CD4-positive, alpha-beta T cell treated with Interleukin-17A for 4 hours (primary cell): ENCODE data around the gene MEGF8.
"Not testable (repeated sequence)": the region's sequence is repeated elsewhere in the genome, so short reads cannot be mapped to it uniquely, and the experiment has no call there.

Experiments used
- DNase-seq: peaks from one replicate; pipeline ENCODE4 v3.0.0-alpha.2; 2020; ENCODE audit warnings: mixed read lengths

The MEGF8 gene

DNA sequence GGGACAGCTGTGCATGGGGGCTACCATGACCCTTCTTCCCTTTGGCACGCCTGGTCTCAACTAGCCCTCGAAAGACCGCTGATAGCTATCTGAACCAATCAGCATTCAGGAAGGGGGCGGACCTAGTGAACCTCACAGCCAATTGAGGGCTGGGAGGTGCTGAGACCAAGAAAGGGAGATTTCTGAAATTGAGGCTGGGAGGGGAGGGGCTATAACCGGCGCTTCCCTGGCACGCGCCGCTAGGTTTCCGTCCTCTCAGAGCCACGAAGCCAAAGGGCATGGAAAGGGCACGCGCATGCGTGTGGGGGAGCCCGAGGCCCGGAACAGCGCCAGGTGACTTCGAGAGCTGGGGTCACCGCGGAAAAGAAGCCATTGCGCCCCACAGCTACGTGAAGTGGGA lies 18.8 kb upstream of the MEGF8 start:
- DNase-seq, result no peak

DNA sequence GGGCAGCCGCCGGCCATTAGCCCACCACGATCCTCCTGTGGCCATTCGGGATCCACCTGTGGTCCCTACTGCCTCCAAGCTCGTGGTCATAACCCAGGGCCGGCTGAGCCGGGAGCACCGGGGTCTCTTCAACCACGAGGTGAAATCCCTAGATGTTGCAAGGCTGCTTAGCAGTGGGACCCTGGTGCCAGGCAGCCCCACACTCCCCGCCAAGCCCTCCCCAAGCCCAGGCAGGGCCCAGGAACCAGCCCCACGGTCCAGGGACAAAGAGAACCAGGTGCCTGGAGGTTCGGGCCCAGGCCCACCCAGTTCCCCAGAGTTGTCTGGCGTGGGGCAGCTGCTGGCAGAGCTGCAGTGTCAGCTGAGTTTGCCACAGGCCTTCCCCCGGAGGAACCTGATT lies 15.7 kb upstream of the MEGF8 start:
- no peak for DNase-seq

DNA sequence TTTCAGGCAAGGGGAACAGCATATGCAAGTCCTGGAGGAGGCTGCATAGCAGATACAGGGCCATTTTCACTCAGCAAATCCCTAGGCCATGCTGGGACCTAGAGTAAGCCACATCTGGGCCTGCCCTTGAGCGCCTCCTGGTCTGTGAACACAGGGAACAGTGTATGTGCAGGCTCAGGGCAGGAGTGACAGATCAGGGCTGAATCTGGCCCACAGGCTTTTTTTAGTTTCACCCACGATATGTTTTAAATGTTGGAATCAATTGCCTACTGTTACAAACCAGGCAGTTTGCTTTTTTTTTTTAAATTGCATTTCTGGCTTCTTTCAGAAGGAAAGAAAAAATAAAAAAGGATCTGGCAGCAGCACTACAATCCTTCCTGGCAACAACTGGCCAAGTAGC lies 13.8 kb upstream of the MEGF8 start:
- no peak for DNase-seq

DNA sequence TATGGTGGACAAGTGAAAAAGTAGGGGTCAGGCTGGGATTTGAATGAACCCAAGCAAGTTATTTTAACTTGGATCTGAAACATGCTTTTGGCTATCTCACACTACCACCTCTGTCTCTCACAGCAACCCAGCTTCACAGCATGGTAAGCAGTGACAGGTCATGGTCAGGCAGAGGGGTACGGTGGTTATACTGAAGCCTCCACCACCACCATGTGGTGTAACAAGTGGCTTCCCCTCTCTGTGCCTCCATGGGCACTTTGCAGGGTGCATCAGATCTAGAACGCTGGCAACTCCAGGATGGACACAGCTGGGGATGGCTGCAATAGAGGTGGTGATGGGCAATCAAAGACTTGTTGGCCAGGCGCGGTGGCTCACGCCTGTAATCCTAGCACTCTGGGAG lies 13.1 kb upstream of the MEGF8 start:
- no peak for DNase-seq

DNA sequence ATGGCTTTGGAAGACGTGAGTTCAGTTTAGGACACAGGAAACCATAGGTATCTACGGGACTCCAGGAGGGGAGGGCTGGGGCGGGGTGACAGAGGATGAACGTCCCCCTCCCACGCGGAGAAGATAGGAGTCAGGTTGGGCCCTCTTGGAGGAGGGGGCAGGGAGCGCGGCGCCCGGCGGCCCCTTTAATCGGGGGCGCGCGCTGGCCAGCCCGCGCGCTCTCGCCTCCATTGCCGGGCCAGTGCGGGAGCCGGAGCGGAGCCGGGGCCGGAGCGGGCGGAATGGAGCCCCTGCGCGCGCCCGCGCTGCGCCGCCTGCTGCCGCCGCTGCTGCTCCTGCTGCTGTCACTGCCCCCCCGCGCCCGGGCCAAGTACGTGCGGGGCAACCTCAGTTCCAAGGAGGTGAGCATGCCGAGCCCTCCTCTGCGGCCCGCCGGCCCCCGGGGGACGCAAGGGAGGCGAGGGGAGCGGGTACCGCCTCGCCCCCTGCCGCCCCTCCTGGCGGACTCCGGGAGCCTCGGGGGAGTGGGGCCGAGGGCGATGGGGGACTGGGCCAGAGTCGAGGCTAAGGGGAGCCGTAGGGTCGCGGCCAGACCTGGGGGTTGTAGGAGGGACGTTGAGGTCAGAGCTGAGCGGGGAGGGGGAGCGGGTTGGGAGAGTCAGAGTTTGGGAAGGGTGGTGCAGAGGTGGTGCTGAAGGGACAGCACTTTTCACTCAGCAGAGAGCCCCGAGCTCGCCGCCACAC lies 12.2 kb upstream of the MEGF8 start, which contains the start of gene TMEM145:
Gene TMEM145 (plus strand): TSS at position 214 of the 744 bp plus-strand sequence. CDS start 68 bp downstream, at position 282.
- peak; percentile 46 for DNase-seq

DNA sequence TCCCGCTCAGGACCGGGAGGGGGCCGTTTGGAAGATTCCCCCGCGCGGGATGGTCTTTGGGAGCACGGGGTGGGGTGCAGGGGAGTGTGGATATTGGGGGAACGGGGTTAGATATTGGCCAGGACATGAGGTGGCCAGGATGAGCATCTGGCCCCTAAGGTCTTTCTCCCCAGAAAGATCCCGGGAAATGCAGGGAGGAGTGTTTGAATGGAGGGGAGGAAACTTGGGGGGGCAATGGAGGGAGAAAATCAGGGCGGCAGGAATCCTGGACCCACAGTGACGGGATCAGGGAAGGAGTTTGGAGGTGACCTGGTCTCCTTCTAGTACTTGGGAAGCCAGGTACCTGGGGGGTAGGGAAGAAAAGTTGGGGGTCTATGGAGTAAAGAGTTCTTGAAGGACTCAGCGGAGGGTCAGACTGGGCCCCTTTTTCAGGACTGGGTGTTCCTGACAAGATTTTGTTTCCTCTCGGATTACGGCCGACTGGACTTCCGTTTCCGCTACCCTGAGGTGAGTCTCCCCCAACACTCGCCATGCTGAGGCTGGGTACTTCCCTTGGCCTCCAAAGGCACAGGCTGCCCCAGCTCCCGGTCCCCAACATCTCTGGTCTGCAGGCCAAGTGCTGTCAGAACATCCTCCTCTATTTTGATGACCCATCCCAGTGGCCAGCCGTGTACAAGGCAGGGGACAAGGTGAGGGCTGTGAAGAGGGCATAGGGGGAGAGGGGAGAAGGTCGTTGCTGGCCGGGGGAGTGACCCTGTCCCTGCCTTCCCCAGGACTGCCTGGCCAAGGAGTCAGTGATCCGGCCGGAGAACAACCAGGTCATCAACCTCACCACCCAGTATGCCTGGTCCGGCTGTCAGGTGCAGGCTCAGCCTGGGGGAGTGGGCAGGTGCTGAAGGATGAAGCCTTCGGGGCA lies 11.3 kb upstream of the MEGF8 start:
- no peak for DNase-seq

DNA sequence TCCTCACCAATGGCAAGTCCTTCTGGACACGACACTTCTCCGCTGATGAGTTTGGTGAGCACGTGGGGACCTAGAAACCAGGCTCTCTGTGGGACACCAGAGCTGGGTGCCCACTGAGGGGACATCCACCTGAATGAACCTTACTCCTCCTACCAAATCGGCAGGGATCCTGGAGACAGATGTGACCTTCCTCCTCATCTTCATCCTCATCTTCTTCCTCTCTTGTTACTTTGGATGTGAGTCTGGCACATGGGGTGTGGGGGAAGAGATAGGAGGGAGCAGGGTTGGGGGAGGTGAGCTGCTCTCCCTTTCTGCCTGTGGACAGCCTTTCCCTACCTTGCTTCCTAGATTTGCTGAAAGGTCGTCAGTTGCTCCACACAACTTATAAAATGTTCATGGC lies 10.4 kb upstream of the MEGF8 start:
- no peak for DNase-seq

DNA sequence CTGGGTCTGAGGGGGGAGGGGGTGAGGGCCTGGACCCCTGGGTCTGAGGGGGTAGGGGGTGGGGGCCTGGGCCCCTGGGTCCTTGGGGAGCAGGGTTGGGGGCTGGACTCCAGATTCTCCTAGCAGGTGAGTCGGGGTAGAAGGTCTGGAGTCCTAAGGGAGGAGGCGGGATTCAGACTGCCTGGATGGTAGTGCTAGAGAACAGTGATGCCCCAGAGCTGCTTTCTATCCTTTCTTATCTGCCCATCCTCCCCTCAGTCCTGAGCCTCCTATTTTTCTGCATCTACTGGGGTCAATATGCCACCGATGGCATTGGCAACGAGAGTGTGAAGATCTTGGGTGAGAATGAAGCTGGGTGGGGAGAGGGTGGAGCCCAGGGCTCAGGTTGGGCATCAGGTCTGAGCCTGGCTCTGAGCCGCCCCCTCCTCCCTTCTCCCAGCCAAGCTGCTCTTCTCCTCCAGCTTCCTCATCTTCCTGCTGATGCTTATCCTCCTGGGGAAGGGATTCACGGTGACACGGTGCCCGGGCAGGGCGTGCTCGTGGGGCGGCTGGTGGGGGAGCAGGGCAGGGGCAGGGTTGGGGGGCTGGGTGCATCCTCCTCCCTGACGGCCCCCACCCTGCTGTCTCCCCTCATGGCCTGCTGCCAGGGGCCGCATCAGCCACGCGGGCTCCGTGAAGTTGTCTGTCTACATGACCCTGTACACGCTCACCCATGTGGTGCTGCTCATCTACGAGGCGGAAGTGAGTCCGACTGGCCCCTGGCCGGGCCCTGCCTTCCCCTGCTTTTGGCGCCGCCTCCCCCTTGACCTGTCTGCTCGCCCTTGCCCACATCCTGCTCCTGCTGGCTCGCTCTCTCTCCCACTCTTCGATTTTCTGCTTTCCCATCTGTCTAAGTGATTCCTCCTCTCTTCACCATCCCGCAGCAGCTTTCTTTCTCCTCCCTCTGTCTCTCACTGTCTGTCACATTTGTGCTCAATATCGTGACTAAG lies 8.9 kb upstream of the MEGF8 start:
- DNase-seq, result no peak

DNA sequence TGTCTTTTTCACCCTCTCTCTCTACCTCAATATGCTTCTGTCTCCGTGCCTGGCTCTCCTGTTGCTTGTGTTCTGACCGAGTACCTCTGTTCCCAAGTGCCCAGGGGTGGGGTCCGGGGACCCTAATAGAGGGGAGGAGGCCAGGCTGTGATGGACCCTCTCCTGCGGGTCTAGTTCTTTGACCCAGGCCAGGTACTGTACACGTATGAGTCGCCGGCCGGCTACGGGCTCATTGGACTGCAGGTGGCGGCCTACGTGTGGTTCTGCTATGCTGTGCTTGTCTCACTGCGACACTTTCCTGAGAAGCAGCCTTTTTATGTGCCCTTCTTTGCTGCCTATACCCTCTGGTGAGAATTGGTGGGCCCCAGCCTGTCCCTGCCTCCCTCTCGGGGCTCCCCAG lies 7.9 kb upstream of the MEGF8 start:
- no peak for DNase-seq

DNA sequence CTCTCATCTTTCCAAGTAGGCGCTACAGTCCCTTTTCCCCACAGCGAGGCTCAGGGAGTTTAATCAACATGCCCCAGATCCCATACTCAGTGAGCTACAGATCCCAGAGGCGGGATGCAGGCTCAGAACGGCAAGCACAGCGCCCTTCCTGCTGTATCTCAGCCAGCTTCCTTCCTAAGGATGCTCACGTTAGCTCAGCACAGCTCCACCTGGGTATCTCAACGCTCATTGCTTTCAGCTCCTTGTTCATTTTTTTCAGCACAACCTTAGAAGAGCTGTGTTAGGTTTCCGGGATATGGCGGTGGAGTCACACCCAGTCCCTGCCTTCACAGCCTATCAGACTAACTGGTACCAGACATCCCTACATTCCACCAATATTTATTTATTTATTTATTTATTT lies 3.1 kb upstream of the MEGF8 start:
- no peak for DNase-seq

DNA sequence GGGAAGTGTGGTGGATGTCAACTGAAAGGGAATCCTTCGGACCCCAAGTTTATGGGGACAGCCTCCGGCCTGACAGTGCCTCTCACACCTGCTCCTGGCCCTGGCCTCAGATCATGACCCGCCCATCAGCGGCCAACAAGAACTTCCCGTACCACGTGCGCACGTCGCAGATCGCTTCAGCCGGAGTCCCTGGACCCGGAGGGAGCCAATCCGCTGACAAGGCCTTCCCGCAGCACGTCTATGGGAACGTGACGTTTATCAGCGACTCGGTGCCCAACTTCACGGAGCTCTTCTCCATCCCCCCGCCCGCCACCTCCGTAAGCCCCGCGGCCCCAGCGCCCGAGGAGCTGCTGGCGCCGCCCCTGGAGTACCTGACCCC lies 2.0 kb upstream of the MEGF8 start:
- no peak for DNase-seq

DNA sequence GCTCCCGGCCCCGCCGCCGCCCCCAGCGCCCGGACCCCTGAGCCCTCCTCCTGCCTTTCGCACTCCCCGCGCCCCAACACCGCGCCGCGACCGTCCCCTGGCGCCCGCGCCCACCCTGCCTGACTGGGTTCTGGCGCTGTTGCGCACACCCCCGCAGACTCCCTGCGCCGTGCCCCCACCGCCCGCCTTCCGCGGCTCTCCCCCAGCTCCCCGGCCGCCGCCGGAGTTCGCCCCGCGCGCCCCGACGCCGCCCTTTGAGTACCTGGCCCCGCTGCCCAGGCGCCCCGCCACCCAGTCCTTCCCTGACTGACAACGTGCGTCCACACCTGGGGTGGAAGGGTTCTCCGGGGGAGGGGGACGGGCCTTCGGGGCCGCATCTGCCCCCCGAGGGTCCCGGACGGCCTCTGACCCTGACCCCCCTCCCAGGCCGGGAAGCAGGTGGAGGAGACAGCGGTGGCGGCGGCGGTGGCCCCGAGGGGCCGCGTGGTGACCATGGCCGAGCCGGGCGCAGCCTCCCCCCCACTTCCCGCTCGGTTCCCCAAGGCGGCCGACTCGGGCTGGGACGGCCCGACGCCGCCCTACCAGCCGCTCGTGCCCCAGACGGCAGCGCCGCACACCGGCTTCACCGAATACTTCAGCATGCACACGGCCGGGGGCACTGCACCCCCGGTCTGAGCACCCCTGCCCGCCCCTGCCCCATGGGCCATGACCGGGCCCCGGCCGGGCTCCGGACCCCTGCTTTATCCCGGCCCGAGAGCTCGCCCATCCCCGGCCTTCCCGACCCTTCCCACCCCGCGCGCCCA lies 1.4 kb upstream of the MEGF8 start:
- peak; percentile 26 for DNase-seq

DNA sequence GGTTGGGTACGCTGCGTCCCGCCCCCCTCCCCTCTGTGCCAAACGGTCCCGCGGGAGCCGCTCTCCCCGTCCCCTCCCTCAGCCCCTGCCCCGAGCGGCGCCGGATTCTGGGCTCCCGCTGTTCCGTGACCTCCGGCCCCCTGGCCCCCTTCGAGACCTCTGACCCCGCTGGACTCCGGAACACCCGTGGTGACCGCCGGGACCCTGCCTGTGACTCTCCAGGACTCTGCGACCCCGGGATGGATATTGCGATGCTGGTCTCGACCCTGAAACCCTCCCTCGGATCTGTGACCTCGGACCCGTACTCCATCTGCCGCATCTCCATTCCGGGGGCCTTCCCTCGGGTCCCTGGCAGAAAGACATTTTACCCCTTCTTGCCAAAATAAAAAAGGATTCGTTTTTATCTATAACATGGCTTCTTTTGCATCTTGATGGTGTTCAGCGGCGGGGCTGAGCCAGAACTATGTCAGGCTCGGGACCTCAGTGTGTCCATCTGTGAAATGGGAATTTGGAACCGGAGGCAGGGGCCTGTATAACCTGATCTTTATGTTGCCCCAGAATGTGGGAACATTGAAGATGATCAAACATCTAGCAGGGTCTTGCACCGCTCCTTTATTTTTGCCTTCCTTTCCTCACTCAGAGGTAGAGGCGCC lies 654 bp upstream of the MEGF8 start:
- no peak for DNase-seq

DNA sequence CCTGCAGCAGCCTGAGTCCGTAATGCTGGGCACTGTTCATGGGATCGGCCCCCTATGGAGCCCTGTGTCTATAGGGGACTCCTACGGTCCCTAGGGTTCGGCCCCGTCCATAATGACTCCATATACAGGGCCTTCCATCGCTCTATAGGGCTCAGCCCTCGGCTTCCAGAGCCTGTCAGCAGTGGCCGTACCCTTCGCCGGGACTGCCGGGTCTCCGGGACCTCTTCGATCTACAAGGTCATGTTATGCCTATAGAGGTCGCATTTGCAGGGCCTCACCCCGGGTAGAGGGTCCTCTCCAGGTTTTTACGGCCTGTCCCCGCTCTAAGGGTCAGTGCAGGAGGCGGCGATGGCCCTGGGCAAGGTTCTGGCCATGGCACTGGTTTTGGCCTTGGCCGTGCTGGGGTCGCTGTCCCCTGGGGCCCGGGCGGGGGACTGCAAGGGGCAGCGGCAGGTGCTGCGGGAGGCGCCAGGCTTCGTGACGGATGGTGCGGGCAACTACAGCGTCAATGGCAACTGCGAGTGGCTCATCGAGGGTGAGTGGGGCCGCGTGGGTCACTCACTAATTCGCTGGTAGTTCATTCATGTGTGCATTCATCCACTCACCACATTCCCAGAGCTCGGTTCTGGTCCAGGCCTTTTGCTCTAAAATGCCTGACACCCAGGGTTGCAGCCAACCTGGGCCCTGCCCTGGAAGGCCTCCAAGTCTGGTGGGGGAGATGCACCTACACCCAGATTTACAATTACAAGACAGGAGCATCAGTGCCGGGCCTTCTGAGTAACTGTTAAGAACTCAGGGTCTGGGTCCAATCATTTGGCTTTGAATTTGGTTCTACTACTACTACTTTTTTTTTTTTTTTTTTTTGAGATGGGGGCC lies 699 bp downstream of the MEGF8 start:
- peak; percentile 37 for DNase-seq

DNA sequence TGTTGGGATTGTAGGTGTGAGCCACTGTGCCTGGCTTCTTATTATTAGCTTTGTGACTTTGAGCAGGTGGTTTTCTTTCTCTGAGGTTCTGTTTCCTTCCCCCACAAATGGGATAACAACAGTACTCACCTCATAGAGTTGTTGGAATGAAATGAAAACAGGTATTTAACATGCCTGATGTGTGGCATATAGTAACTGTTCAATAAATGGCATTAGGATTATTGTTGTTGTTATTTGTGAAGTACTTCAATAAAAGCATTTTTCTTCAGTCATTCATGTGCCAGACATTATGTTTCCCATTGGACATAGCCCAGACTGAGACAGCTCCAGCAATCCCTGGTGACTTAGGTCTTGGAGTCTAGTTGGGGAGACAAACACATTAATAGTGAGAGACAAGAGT lies 1.5 kb downstream of the MEGF8 start:
- no peak for DNase-seq

DNA sequence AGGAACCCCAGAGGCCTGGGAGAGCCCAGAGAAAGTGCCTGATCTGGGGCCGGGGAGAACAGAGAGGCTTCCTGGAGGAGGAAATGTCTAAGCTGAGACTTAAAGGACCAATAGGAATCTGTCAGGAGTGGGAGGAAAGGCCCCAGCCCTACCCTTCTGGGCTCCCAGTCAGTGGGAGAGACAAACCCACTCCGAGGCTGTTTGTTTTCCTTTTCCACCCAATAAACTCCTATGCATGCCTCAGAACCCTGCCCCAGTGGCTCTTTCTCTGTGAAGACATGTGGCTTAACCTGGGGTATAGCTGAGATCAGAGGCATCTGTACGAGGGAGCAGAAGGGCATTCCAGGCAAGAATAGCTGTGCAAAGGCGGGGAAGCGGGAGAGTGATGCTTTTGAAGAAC lies 1.9 kb downstream of the MEGF8 start:
- no peak for DNase-seq

DNA sequence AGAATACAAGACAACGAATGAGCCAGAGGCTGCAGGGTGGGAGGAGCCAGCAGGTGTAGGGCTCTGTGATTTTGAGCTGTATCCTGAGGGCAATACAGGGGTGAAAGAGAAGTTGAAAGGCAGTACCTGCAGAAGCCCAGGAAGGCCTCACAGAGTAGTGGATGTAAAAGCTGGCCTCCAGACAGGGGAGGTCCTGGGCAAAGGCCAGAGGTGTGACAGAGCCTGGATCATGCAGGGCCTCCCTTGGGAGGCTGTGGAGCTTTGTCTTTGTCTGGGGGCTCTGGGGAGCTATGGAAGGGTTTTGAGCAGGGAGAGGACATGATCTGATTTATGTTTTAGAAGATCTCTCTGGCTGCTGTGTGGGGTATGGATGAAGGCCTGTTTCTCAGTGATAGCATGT lies 2.7 kb downstream of the MEGF8 start:
- DNase-seq, result no peak

DNA sequence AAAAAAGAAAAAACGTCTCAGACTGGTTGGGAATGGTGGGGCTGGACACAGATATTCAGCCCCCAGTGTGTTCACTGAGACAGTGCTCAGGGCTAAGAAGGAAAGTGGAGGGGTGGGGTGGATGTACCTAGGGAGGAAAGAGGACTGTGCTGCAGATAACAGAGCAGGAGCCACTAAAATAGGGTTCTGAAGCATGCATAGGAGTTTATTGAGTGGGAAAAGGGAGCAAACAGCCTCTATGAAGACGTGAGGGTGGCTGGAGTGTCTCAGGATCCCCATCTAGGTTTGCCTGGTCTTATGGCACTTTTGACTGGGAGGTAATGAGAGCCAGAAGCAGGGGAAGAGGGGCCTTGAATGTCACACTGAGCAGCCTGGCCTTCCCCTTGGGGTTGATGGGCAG lies 3.4 kb downstream of the MEGF8 start:
- DNase-seq, result no peak

DNA sequence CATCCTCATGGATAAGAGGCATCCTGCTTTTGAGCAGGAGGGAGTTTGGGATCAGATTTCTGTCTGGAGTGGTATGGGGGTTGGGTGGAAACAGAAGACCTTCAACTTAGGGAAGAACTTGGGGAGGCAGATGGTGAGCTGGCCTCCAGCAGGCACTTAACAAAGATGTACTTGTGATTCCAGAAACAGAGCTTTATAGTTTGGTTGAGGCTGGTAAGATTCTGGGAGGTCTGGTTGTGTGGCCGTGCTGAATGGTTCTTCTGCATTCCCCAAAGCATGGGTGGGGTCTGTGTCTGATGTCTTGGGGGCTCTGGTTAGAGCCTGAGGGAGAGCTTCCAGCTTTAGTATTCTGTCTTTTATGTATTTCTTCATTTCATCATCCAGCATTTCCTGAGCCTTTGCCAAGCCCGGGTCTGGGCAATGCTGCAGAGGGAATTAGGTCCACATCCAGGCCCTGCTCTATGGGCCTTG lies 4.8 kb downstream of the MEGF8 start:
- no peak for DNase-seq

DNA sequence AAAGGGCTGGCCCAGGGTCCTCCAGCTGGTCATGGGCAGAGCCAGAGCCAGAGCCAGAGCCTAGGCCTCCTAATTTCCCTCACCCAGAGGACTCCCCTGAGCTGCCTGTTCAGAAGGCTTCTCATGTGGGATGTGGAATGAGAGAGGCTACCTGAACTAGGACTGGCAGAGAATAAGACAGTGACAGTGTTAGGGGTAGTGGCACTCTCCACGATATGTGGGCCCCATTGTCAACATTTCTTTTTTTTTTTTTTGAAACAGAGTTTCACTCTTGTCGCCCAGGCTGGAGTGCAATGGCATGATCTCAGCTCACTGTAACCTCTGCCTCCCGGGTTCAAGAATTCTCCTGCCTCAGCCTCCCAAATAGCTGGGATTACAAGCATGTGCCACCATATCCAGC lies 5.9 kb downstream of the MEGF8 start:
- DNase-seq, result not testable (repeated sequence)
